Stimulated activated memory B cell treated with anti-CD40 and anti-IgM and Interleukin-4, amounts not matched to agents 10 μg/mL and 1 μg/mL and 100 μg/mL, for 72 hours (primary cell): Measurements from ENCODE around the gene ROMO1.

ENCODE experiments used
- ATAC-seq: fragments of 150-1000 bp; cut with Tn5 transposase; 2 replicates; pipeline ENCODE4 v1.10.0; 2021
- H3K27ac Mint-ChIP-seq: one replicate; pipeline ENCODE4 v1.8.0; 2022; ENCODE audit warnings: mild to moderate bottlenecking, mixed read lengths
- H3K27me3 Mint-ChIP-seq: one replicate; pipeline ENCODE4 v1.8.0; 2022; ENCODE audit warnings: mixed read lengths
- H3K36me3 Mint-ChIP-seq: one replicate; pipeline ENCODE4 v1.8.0; 2022; ENCODE audit warnings: mixed read lengths
- H3K4me1 Mint-ChIP-seq: one replicate; pipeline ENCODE4 v1.8.0; 2022; ENCODE audit warnings: mixed read lengths
- H3K4me3 Mint-ChIP-seq: one replicate; pipeline ENCODE4 v1.8.0; 2022; ENCODE audit warnings: mild to moderate bottlenecking, moderate library complexity, mixed read lengths
- H3K9me3 Mint-ChIP-seq: one replicate; pipeline ENCODE4 v1.8.0; 2022; ENCODE audit warnings: mixed read lengths

Gene ROMO1

DNA sequence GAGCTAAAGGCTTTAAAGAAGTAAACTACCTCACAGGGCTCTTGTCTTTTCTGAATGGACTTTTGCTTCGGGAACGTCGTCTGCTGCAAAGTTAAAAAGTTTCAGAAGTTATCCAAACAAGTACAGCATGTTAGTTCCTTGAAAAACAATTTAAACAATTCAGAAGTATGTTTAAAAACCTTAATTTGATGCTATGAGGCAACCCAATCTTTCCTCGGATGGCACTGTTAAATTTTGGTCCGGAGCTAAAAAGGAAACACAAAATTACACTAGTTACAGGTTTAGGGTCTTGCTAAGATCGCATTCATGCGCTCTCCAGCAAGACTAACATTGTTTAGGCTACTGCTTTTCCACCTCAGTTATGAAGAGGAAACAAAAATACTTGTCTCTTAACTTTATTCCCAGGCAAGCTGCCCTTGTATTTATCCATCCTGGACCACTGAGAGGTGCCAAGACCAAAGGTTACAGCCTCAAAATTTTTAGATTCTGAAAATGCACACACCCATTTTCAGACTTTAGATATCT lies 30.1 kb downstream of the ROMO1 start:
- peaks cover 21% of the 10 kb centered on the region for H3K4me1 Mint-ChIP-seq
- no peaks in the 10 kb centered on the region for H3K9me3 Mint-ChIP-seq
- no peak overlapping the region for H3K27ac Mint-ChIP-seq

DNA sequence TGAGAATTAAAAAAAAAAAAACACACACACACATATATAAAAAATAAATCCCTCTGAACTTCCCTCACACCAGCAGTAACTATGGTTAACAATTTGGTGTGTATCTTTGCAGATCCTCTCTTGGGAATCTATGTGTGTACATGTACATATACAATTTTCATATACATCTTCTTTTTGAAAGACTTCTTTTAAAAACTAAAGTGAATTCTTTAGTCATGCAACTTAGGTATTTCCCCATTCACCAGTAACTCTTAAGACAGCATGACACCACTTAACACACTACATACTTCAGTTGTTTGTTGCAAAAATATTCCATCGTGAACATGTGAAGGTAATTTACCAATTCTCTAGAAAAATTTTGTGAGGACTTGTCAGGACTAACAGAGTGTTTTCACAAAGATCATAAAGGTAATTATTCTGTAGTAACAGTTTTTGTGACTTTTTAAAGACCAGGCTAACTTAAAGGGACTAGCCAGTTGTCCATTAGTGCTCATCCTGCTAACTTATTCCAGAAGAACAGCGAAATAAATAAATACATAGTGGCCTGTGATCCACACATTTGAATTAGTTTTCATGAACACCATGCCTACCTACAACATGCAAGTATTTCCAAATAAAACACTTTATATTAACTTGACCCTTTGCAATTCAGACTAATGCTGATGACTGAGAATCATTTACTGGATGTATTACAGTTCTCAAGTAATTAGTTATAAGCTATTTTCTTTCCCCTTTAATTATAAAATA lies 30.8 kb downstream of the ROMO1 start:
- Mint-ChIP-seq H3K36me3 (peaks cover 50% of the 10 kb centered on the region), H3K27me3 (no peaks in the 10 kb centered on the region), H3K9me3 (no peaks in the 10 kb centered on the region), H3K4me1 (peaks cover 25% of the 10 kb centered on the region), H3K4me3 (no peak overlapping the region), H3K27ac (no peak overlapping the region)
- ATAC-seq: no peak

More for the DNA sequence above, 30.1 kb downstream of the ROMO1 start:
- ATAC-seq: no peak
- H3K27me3 Mint-ChIP-seq: no peaks in the 10 kb centered on the region
- peaks cover 51% of the 10 kb centered on the region for H3K36me3 Mint-ChIP-seq
- no peak overlapping the region for H3K4me3 Mint-ChIP-seq

DNA sequence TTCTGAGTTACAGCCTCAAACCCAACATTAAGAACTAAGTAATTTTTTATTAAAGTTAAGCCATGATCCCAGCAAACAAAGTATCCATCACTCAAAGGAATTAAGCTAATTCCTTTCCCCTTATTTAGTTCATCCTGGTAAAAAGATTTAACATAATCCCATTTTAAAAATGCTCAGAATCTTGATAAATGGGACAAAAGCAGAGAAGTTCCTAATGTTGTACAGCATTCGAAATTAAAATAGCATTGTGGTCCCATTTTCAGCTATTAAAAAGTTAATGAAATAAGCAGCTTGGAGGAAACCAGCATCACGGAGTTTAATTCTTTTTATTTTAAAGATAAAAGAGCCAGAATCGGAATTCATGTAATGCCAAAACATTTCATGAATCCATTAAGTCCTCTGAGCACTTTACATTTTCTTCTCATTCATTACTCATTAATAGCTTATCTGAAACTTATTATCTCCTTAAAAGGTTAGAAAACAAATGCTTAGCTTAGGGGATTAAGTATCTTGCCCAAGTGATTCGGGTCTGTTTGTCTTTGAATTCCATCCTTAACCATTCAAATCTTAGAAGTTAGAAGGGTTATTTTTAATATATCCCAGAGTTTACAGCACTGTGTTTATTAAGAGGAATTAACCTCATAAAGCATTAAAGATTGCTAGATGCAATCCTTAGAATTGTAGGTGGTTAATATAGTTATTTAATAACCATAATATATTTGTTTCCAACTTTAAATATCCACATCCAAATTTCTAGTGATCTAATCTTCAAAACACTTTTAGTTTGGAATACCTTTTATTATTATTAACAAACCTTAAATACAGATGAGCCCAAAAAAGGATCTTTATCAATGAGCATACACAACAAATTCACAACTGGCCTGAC lies 31.6 kb downstream of the ROMO1 start:
- Mint-ChIP-seq H3K27ac (no peak overlapping the region), H3K4me1 (peaks cover 28% of the 10 kb centered on the region), H3K27me3 (no peaks in the 10 kb centered on the region), H3K4me3 (no peak overlapping the region), H3K9me3 (no peaks in the 10 kb centered on the region), H3K36me3 (peaks cover 46% of the 10 kb centered on the region)
- ATAC-seq: no peak

DNA sequence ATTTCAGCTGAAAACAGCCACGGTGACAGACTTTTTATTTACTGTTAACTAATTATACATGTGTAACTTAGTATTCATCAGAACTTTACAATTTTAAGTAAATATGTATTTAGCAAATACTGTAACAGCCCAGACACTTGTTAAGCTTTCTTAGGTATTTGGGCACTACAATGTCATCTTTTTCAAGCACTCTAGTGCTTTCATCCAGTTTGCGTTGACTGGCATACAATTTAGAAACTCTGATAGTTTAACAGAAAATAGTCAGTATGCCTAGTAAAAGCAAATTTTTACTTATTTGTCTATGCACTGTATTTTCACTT lies 32.2 kb downstream of the ROMO1 start:
- Mint-ChIP-seq H3K27me3 (no peaks in the 10 kb centered on the region), H3K4me1 (peaks cover 34% of the 10 kb centered on the region), H3K27ac (no peak overlapping the region), H3K4me3 (no peak overlapping the region), H3K36me3 (peaks cover 48% of the 10 kb centered on the region), H3K9me3 (no peaks in the 10 kb centered on the region)
- ATAC-seq: no peak

DNA sequence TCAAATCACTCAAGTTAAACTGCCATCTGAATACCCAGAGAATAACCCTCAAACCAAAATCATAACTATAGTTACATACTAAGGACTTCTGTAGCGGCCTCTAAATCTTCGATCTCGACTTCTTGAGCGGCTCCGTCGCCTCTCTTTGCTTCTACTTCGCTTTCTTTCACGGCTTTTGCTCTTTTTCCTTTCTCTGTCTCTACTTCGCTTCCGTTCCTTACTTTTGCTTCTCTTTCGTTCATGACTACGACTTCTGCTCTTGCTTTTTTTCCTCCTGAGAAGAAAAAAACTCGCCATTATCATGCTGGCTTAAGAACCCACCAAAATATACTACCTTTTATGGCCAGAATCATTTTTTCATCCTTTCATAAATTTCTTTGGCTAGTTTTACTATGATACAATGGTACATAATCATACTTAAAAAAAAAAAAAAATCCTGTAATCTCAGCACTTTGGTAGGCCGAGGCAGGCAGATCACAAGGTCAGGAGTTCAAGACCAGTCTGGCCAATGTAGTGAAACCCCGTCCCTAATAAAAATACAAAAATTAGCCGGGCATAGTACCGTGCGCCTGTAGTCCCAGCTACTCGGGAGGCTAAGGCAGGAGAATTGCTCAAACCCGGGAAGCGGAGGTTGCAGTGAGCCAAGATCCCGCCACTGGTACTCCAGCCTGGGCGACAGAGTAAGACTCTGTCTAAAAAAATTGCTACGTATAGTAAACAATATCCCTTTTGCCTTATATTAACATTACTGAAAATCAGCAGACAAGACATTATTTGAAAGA lies 32.8 kb downstream of the ROMO1 start:
- H3K4me3 Mint-ChIP-seq: no peak overlapping the region
- peaks cover 35% of the 10 kb centered on the region for H3K4me1 Mint-ChIP-seq
- no peak for ATAC-seq
- no peaks in the 10 kb centered on the region for H3K9me3 Mint-ChIP-seq
- peaks cover 42% of the 10 kb centered on the region for H3K36me3 Mint-ChIP-seq
- H3K27ac Mint-ChIP-seq: no peak overlapping the region
- H3K27me3 Mint-ChIP-seq: no peaks in the 10 kb centered on the region

DNA sequence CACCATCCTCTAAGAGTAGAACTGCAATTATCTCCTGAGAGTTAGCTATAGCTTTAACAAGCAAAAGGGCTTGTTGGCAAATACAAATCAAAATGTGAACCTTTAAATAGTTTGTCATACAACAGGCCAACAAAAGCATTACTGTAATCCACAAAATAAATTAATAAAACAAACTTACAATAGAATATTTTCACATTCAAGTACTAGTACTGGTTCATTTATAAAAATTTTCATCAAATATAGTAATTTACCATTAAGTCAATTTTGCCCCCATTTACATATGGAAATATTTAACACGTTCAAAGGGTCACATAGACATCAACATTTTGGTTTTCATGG lies 33.4 kb downstream of the ROMO1 start:
- no peak for ATAC-seq
- H3K4me3 Mint-ChIP-seq: no peak overlapping the region
- no peaks in the 10 kb centered on the region for H3K9me3 Mint-ChIP-seq
- no peaks in the 10 kb centered on the region for H3K27me3 Mint-ChIP-seq
- H3K36me3 Mint-ChIP-seq: peaks cover 42% of the 10 kb centered on the region
- peaks cover 35% of the 10 kb centered on the region for H3K4me1 Mint-ChIP-seq
- H3K27ac Mint-ChIP-seq: no peak overlapping the region

DNA sequence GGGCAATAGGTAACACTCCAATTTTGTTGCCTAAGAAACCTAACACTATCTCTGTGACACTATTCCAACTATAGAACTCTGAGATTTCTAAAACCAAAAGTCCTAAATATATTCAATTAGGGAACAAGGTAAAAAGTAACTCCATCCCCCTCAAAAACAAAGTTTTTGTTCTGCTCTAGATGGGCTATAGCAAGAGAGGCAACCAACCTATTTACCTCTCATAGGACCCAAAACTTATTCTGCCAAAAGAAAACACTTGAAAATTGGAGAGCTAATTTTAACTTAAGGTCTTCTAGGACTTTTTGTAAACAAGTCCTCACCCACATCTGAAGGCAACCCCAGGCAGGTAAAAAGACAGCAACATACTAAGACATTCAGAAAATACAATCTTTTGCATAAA lies 35.2 kb downstream of the ROMO1 start:
- Mint-ChIP-seq H3K9me3 (no peaks in the 10 kb centered on the region), H3K4me3 (no peak overlapping the region), H3K4me1 (peaks cover 48% of the 10 kb centered on the region), H3K36me3 (peaks cover 58% of the 10 kb centered on the region), H3K27ac (peak overlapping the region; percentile 13), H3K27me3 (no peaks in the 10 kb centered on the region)
- no peak for ATAC-seq

DNA sequence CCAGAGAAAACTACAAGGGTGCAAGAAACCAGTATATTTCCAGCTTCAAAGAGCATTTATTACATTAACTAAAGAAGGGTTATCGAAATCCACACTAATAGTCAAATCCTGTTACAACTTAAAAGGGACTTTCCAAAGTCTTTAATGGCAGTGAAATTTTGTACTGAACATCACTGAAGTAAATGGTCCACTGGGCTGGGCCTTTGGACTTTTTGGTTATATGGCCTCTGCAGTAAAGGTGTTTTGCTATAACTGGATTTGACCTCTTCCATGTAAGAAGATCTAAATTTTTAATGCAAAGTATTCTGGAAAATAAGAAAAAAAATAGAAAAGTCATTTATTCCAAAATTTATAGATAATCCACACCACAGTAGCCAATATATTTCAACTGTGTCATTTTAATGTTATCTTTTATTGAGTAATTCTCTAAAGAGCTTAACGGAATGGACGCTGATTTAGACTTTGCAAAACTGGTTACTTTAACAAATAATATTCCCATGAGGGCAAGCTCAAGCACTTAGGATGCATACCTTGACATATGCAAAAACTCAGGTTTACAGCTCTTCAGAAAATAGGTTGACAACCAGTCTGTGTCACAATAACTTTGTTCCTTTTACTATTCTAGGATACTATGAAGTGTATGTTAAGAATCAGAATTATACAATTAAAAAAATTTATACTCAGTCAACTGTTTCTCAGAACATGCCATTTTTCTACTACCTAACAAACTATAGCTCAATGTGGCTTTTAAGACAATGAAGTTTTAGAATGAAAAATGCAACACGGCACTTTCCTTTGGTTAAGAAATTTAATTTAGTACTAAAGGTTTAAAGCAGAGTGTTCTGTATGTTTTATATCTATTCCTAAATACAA lies 35.8 kb downstream of the ROMO1 start:
- Mint-ChIP-seq H3K36me3 (peaks cover 59% of the 10 kb centered on the region), H3K4me3 (no peak overlapping the region), H3K4me1 (peaks cover 52% of the 10 kb centered on the region), H3K9me3 (no peaks in the 10 kb centered on the region), H3K27ac (peak overlapping the region; percentile 13), H3K27me3 (no peaks in the 10 kb centered on the region)
- ATAC-seq: no peak

DNA sequence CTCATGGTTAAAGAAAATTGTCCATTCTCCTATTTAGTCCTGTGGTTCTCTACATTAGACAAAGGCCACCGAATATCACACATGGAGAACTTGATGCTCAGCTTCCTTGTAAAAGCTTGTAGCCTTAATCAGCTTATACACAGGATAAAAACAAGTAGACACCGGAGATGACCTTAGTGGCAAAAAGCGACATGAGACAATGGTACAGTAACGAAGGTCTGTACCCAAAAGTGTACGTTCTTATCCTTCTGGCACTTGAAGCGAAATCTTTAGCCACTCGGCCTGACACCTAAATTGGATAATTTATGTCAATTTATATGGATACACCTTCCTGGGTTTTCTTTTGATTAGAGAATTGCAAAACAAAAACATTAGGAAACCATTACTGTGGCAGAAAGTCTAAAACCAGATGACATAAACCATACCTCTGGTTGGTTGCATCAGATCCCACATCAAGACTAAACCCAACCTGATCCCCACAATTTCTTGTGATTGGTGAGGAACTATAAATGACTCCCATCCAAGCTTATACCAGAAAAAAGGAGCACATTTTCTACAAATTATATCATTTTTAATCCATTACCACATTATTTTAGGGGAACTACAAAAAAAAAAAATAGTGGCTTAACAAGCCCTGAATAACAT lies 36.7 kb downstream of the ROMO1 start:
- no peaks in the 10 kb centered on the region for H3K9me3 Mint-ChIP-seq
- no peak overlapping the region for H3K4me3 Mint-ChIP-seq
- peaks cover 63% of the 10 kb centered on the region for H3K36me3 Mint-ChIP-seq
- no peak for ATAC-seq
- no peaks in the 10 kb centered on the region for H3K27me3 Mint-ChIP-seq
- no peak overlapping the region for H3K27ac Mint-ChIP-seq
- peaks cover 52% of the 10 kb centered on the region for H3K4me1 Mint-ChIP-seq

DNA sequence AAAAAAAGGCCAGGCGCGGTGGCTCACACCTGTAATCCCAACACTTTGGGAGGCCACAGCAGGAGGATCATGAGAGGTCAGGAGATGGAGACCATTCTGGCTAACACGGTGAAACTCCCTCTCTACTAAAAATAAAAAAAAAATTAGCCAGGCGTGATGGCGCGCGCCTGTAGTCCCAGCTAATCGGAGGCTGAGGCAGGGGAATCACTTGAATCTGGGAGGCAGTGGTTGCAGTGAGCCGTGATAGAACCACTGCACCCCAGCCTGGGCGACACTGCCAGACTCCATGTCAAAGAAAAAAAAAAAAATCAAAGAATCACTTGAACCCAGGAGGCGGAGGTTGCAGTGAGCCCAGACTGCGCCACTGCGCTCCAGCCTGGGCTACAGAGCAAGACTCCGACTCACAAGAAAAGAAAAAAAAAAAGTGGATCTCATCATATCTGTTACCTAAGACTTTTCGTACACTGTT lies 38.7 kb downstream of the ROMO1 start:
- peaks cover 47% of the 10 kb centered on the region for H3K4me1 Mint-ChIP-seq
- peaks cover 63% of the 10 kb centered on the region for H3K36me3 Mint-ChIP-seq
- H3K27me3 Mint-ChIP-seq: no peaks in the 10 kb centered on the region
- peak overlapping the region; percentile 27 for H3K27ac Mint-ChIP-seq
- no peak for ATAC-seq
- peak overlapping the region; percentile 15 for H3K4me3 Mint-ChIP-seq
- no peaks in the 10 kb centered on the region for H3K9me3 Mint-ChIP-seq

DNA sequence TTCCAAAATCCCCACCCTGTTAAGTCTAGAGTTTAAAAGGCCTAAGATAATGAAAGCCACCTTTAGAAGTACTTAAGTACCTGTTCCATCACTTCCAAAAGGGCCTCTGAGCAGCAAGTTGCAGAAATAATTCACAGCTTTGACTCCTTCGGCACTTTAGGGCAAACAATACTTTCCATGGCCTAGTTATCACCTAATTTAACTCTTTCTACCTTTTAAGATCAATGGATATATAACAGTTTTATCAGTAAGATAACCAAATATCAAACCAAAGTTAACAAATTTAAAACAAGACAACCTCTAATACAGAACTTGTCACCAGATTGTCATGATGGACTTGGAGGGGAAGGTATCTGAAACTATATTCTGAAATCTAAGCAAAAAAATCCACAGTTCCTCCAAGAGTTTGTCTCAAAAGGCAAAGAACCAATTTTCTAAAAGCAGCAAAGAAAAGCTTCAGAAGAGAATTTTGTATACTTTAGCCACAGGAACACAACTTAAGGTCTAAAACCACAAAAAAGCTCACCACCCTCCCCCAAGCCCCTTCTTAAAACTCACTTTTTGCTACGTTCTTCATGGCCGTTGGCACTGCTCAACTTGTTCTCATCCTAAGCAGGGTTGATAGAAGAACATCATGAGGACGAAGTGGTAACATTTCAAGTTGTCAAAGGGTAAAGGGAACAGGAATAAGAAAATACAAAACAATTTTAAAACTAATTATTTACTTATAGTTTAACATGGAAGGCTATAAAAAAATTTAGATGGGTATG lies 39.4 kb downstream of the ROMO1 start:
- Mint-ChIP-seq H3K27ac (peak overlapping the region; percentile 27), H3K4me1 (peaks cover 47% of the 10 kb centered on the region), H3K4me3 (peak overlapping the region; percentile 21), H3K9me3 (no peaks in the 10 kb centered on the region), H3K27me3 (no peaks in the 10 kb centered on the region), H3K36me3 (peaks cover 56% of the 10 kb centered on the region)
- ATAC-seq: no peak

DNA sequence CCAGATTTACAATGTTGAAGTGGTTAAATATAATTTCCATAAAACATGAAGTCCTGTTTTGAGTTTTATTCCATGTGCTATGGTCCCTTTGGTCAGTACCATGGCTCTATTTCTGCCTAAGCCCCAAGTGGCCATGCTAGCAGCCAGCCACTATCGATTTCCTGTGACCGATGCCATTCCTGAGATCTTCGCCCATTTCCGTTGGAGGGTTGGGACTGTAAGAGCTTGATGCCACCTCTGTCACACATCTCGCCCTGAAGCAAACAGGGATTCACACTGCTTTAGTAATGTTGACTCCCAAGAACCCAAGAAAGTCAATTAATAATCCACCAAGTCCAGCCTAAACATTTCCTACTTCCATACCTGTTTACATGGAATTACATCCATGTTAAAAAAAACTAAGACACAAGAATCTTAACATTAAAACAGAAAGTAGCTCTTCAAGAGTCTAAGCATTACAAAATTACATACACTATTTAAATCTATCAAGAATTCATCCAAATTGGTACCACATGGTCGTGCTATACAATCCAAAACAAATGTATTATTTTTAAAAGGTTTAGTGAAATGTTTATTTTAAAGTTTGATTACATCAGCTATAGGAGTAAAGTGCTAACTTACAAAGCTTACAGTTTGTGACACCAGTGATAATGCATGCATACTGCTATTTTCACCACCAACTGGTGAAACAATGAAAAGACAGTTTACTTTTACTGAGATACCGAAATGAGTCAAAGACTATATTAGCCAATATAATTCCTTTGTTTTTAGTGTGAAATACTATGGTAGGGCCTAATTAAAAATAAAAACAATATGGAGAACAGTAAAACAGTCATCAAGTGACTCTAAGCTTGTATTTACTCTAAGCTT lies 40.3 kb downstream of the ROMO1 start:
- Mint-ChIP-seq H3K4me3 (peak overlapping the region; percentile 99), H3K4me1 (peaks cover 43% of the 10 kb centered on the region), H3K36me3 (peaks cover 47% of the 10 kb centered on the region), H3K27ac (peak overlapping the region; percentile 95), H3K27me3 (no peaks in the 10 kb centered on the region), H3K9me3 (no peaks in the 10 kb centered on the region)
- ATAC-seq: no peak
